Hematopoietic multipotent progenitor cell (in vitro differentiated cells): Measurements from ENCODE around the gene PROS1. TPM values are rescaled to one million over a fixed set of nuclear protein-coding genes. Genes with fewer than 3 reads are reported as not detected.
"Not testable (repeated sequence)": the region's sequence is repeated elsewhere in the genome, so short reads cannot be mapped to it uniquely, and the experiment has no call there.

Experiments used
- DNase-seq, 3 donors: peaks; one replicate each; pipeline ENCODE4 v3.0.0-alpha.2; 2011 to 2015; ENCODE audit warnings: low read depth in 2 of 3, low spot score in 2 of 3
- total RNA-seq: library from RNA; depleted of rRNA; stranded (reverse); fragments of >200 nt; gene quantifications from one replicate; pipeline ENCODE4 v1.2.3, GENCODE V29; 2012

Gene PROS1
- total RNA-seq, 1 donor, result 0.54 TPM

DNA sequence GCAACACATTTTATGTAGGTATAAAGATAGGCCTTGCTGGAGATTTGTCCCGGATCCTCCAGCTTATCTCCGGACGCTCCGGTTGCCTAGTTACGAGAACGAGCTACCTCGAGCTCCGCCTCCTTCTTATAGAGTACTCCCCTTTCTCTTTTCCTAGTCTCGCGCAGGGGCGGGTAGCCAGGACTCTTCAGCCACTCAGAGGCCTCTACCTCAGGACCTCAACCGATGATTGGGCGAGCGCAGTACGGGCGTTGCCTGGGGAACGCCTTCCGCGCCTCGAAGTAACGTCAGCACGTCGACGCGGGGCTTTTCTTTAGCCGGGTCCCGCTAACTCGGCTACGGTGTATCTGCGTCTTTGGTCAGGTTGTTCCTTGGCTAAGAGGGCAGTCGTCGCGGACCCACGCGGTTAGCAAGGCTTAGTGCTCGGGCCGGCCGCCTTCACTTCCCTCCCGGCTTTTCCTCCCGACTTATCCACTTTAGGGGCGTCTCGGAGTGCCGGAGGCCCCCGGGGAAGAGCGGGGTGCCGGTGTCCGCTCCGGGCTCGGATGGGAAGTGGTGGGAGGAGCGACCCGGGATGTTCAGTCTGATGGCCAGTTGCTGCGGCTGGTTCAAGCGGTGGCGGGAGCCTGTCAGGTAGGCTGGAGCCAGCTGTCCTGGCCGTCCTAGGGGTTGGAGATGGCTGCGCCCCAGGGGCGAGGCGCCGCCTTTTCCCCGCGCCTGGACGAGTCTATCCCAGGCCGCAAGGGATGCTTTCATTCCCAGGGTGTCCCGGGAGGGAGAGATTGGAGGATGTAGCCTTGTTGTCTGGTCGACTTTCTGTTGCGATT is 6.4 kb upstream of the PROS1 start, which contains the start of gene ARL13B:
Gene ARL13B, plus strand, starts transcription at position 306 of the 827 bp plus-strand sequence. Its CDS starts 269 bp downstream, at position 575.
- peak; percentile 86 to 98 (median 97) for DNase-seq

- no peak for DNase-seq
These were observed 3.7 kb downstream of the PROS1 start for GRCh38 chr3:93969997-93970396.

DNA sequence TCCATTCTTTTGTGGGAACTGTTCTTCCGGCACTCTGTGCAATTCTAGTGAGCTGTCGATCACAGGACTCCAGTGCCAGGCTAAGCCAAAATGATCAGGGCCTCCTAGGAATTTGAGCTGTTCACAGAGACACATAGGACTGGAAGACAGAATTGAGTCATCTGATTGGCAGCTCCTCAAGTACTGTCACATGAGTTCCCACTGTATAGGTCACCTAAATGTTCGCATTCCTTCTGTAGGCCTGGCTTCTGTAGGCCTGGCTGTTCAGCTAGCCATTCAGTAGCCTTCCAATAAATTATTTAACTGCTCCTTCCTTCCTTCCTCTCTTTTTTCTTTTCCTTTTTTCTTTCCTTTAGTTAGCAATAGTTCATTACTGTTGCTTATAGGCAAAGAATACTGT is 4.3 kb downstream of the PROS1 start:
- no peak for DNase-seq

- not testable (repeated sequence) for DNase-seq
These were observed 8.6 kb downstream of the PROS1 start for GRCh38 chr3:93965106-93965505.

DNA sequence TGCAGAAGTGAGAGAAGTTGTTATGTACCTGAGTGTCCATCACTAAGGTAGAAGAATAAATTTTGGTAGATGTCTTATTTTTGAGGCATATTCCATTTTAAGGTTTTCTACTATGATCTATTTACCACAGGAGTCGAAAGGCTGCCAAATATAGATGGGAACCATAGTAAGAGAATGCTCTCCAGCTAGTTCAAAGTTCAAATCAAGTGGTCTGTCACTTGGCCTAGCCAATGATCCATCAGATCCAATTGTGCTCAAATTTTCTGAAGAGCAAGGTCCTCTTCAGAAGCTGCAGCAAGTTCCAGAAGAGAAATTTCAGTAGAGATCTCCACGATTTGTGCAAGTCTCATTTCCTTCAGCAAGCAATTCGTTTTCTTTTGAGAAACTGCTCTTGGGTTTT is 10.9 kb downstream of the PROS1 start:
- DNase-seq, result no peak

- DNase-seq, result no peak
These were observed 12.2 kb downstream of the PROS1 start for GRCh38 chr3:93961489-93961888.

DNA sequence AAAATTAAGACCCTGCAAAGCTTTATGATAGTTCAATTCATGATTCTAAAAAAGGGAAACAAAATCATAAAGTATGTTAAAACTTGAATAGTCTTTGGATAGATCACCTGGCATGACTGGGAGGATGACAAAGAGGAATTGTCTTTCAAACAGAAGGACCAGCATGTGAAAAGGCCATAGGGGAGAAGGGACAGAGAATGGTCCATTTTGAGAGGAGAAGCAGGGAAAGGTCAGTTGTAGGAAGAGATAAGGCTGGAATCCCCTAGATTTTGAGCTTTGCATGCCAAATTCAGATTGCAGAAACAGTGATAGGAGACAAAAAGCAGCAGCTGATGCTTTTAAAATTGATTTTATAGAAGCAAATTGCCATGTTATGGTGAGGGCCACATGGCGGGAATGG is 12.7 kb downstream of the PROS1 start:
- DNase-seq, result no peak

DNA sequence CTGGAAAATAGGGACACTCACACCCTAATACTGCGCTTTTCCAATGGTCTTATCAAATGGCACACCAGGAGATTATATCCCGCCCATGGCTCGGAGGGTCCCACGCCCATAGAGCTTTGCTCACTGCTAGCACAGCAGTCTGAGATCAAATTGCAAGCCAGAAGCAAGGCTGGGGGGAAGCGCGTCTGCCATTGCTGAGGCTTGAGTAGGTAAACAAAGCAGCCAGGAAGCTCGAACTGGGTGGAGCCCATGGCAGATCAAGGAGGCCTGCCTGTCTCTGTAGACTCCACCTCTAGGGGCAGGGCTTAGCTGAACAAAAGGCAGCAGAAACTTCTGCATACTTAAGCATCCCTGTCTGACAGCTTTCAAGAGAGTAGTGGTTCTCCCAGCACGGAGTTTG is 23.7 kb downstream of the PROS1 start:
- not testable (repeated sequence) for DNase-seq

DNA sequence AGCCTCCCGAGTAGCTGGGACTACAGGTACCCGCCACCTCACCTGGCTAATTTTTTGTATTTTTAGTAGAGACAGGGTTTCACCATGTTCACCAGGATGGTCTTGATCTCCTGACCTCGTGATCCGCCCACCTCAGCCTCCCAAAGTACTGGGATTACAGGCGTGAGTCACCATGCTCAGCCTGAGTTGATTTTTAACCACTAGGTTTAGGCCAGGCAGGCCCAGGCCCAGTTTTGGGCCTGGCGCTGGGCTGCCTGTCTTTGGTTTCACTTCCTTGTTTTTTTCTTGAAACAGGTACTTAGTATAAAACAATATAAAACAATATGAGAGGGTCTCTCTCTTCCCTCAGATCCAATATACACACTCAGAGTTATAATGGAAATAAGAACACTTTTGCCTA is 36.2 kb downstream of the PROS1 start:
- not testable (repeated sequence) for DNase-seq

DNA sequence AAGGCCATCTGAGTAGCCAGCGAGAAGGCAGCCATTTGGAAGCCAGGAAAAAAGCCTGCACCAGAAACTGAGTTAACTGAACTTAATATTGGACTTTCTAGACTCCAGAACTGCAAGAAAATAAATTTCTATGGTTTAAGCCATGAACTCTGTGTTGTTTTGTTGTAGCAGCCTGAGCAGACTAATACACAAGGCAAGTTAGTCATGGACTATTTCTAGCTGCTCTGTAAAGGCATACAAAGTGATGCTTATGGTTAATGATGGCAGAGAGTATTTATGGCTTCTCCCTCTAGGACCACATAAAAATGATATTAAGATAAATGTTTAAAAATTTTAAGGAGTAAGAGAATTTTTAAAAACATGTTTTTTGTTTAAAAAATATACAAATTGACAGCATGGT is 37.1 kb downstream of the PROS1 start:
- no peak for DNase-seq

DNA sequence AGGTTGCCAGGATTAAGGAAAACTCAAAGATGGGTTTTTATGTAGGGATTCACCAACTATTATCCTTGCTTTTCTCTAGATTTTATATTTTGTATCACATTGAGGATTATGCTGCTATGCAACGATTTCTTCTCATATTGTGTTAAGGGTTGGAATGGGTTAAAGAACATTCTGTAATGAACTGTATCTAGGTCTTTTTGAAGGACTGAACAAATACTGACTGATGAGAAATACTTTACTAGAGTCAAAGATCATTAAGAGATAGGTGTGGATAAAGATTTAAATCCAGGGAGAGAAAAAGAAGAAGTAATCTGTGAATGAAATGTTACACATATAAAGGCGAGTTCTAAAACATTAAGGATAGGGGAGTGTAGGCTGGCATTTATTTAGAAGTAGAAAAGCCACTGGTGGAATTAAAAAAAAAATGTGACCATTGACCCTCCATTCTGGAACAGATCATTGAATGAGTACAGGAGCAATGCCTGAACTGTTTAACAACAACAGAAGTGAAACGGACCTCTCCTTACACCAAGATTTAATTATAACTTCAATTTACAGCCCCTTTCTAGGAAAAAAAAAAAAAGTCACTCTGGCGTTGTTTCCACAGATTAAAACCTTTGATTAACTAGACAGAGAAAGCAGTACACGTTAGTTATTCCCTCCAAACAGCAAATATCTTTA is 39.2 kb downstream of the PROS1 start:
- DNase-seq, result no peak

GRCh38 chr3:93931597-93932229 is 42.0 kb downstream of the PROS1 start:
- no peak for DNase-seq

DNA sequence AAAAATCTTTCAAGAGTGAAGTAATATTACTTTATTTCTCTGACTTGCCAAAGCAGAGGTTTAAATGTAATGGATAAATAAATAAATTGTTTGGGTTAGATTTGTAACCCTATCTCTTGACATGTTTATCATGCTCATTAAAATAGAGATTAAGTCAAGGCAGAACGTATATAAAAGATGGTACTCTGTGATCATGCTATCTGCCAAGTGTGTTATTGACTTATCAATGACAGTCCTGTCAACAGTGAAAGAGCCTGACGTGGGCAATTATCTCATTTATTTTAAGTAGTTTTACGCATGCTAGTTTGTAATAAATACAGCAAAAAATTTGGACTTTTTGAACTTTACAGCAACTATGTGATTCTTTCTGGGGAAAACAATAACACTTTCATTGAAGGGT is 43.7 kb downstream of the PROS1 start:
- DNase-seq, result no peak

- no peak for DNase-seq
These were observed 46.9 kb downstream of the PROS1 start for GRCh38 chr3:93926789-93927188.

- no peak for DNase-seq
These were observed 49.2 kb downstream of the PROS1 start for GRCh38 chr3:93924491-93924890.

DNA sequence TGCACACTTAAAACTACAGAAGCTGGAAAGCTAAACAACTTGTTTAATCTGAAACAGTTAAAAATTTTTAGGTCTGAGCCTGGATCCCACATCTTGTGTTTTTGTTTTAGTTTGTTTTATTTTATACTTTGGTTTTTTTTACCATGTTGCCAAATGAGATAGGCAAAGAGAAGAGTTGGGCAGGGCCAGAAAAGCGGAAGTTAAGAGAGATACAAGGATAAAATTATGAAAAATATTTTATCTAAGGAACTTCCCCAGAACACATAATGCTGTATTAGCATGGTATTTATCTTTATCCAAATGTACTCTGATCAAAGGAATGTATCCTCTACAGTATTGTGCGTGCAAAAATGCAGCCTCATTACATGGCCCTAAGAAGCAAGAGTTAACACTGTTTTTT is 50.7 kb downstream of the PROS1 start:
- DNase-seq, result no peak

DNA sequence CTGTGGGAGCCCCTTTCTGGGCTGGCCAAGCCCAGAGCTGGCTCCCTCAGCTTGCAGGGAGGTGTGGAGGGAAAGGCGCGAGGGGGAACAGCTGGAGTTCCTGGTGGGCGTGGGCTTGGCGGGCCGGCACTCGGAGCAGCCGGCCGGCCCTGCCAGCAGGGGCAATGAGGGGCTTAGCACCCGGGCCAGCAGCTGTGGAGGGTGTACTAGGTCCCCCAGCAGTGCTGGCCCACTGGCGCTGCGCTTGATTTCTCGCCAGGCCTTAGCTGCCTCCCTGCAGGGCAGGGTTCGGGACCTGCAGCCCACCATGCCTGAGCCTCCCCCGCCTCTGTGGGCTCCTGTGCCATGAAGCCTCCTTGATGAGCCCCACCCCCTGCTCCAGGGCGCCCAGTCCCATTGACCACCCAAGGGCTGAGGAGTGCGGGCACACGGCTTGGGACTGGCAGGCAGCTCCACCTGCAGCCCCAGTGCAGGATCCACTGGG is 56.1 kb downstream of the PROS1 start:
- DNase-seq, result not testable (repeated sequence)

DNA sequence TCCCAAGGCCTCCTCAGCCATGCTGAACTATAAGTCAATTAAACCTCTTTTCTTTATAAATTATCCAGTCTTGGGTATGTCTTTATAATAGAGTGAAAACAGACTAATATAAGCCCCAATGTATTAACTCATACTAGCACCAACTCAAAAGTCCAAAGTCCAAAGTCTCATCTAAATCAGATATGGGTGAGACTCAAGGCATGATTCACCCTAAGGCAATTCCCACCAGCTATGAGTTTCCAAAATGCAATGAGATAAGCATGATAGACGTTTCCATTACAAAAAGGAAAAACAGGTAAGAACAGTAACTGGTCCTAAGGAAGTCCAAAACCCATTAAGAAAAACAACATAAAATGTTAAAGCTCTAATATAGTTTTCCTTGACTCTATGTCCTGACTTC is 60.1 kb downstream of the PROS1 start:
- not testable (repeated sequence) for DNase-seq

- DNase-seq, result no peak
These were observed 62.5 kb downstream of the PROS1 start for GRCh38 chr3:93911206-93911605.

GRCh38 chr3:93910097-93910496 is 63.6 kb downstream of the PROS1 start:
- DNase-seq, result no peak

GRCh38 chr3:93907132-93907531 is 66.6 kb downstream of the PROS1 start:
- no peak for DNase-seq
